ENCODE data around the gene C17orf113.

- TF ChIP-seq ESRRA (CRISPR knock-in tag; IDR thresholded peaks at IDR 0.05; ENCODE audit: low read depth), result no peak
- no peak for TF ChIP-seq REXO4 (CRISPR knock-in tag; IDR thresholded peaks at IDR 0.05; ENCODE audit: borderline replicate concordance)
- no peak for TF ChIP-seq CHCHD3 (CRISPR knock-in tag; IDR thresholded peaks at IDR 0.05)
- TF ChIP-seq LBX2 (CRISPR knock-in tag; IDR thresholded peaks at IDR 0.05; ENCODE audit: borderline replicate concordance), result no peak
- TF ChIP-seq POLR2A (IDR thresholded peaks at IDR 0.05; ENCODE audit: insufficient read depth in 1 of 2, low read depth in 2 of 2, low read length in 2 of 2), result no peak; a peak in 1 of 4 replicates
- TF ChIP-seq SP4 (CRISPR knock-in tag; IDR thresholded peaks at IDR 0.05), result no peak
- TF ChIP-seq STAT6 (CRISPR knock-in tag; IDR thresholded peaks at IDR 0.05; ENCODE audit: borderline replicate concordance), result no peak
Observed at GRCh38 chr17:42025191-42025579, 25.2 kb downstream of the C17orf113 start.

All from HepG2 (cell line).